CD4-positive, alpha-beta T cell (primary cell): ENCODE data around the gene TAF9. TPM values are rescaled to one million over a fixed set of nuclear protein-coding genes. Genes with fewer than 3 reads are reported as not detected.

Experiments used
- ATAC-seq: fragments of 200-7000 bp; cut with Tn5 transposase; one replicate; pipeline ENCODE4 v1.10.0; 2022; ENCODE audit warnings: mild to moderate bottlenecking; ENCODE audit not compliant: poor library complexity
- CTCF ChIA-PET: fragments of 350-600 bp; sonication (Branson Sonifier 250); formaldehyde crosslinking; loops from one replicate; lab custom pipeline; 2021; ENCODE audit warnings: antibody characterized with exemption, inconsistent platforms; lab: Charles Lee
- POLR2A ChIA-PET: fragments of 350-600 bp; sonication (Branson Sonifier 250); formaldehyde crosslinking; loops from one replicate; lab custom pipeline; 2021; ENCODE audit warnings: antibody characterized with exemption, inconsistent platforms; lab: Charles Lee
- DNase-seq, 14 experiments: peaks; one replicate each; pipeline ENCODE4 v3.0.0-alpha.2; 2013 to 2020; ENCODE audit warnings: mixed read lengths in 2 of 14
- H3K27ac ChIP-seq, 2 donors: one replicate each; pipeline versions ENCODE4 v1.5.1 to v1.7.0; 2013; ENCODE audit warnings: low read length in 2 of 2, low read depth in 1 of 2, mild to moderate bottlenecking in 1 of 2
- H3K27me3 ChIP-seq, 2 experiments: 1 replicate in 1 of 2; 2 replicates in 1 of 2; pipeline versions ENCODE4 v1.6.1 to v1.7.0; 2013; ENCODE audit warnings: low read length in 2 of 2, control low read depth in 1 of 2, mild to moderate bottlenecking in 1 of 2, moderate library complexity in 1 of 2; ENCODE audit not compliant: insufficient read depth in 2 of 2, control insufficient read depth in 1 of 2
- H3K36me3 ChIP-seq: one replicate; pipeline ENCODE4 v1.6.1; 2013; ENCODE audit warnings: low read length, control low read depth; ENCODE audit not compliant: insufficient read depth
- H3K4me1 ChIP-seq: one replicate; pipeline ENCODE4 v1.6.1; 2013; ENCODE audit warnings: low read length, control low read depth; ENCODE audit not compliant: insufficient read depth
- H3K4me3 ChIP-seq: one replicate; pipeline ENCODE4 v1.5.1; 2013; ENCODE audit warnings: mild to moderate bottlenecking, low read length, moderate library complexity
- H3K9me3 ChIP-seq, 2 experiments: 1 replicate in 1 of 2; 2 replicates in 1 of 2; pipeline versions ENCODE4 v1.6.1 to v1.7.0; 2013; ENCODE audit warnings: low read length in 2 of 2, mild to moderate bottlenecking in 2 of 2, control low read depth in 1 of 2, moderate library complexity in 1 of 2; ENCODE audit not compliant: control insufficient read depth in 1 of 2, insufficient read depth in 1 of 2
- H3K27ac Mint-ChIP-seq: one replicate; pipeline ENCODE4 v1.8.0; 2020; ENCODE audit warnings: mixed read lengths
- H3K27me3 Mint-ChIP-seq: one replicate; pipeline ENCODE4 v1.8.0; 2021; ENCODE audit warnings: mixed read lengths
- H3K36me3 Mint-ChIP-seq: one replicate; pipeline ENCODE4 v1.8.0; 2021; ENCODE audit warnings: low read depth, mixed read lengths
- H3K4me1 Mint-ChIP-seq: one replicate; pipeline ENCODE4 v1.8.0; 2021; ENCODE audit warnings: low read depth, mixed read lengths
- H3K4me3 Mint-ChIP-seq: one replicate; pipeline ENCODE4 v1.8.0; 2020; ENCODE audit warnings: mild to moderate bottlenecking, mixed read lengths
- H3K9me3 Mint-ChIP-seq: one replicate; pipeline ENCODE4 v1.8.0; 2020; ENCODE audit warnings: mixed read lengths
- CTCF ChIP-seq: fragments of 200-600 bp; IDR thresholded peaks from one replicate; pipeline ENCODE4 v1.8.0; 2022; ENCODE audit warnings: antibody characterized with exemption, mild to moderate bottlenecking
- intact Hi-C, 2 experiments: fragments of 100-400 bp; cut with DNase I in 1 of 2; cut with micrococcal nuclease in 1 of 2; formaldehyde crosslinking; loops; one replicate each; pipeline versions ENCODE4 v1.15.1 to v1.9.0; 2023 to 2025; cut with DNase I, micrococcal nuclease
- total RNA-seq, 174 experiments: library from RNA in 2 of 174; stranded (reverse) in 2 of 174; gene quantifications; one replicate each; pipeline ENCODE4 v1.2.3 and lab custom pipeline; 2021 to 2026

Gene TAF9
- total RNA-seq, 2 experiments from 2014 or later: 53.8 to 54.2 TPM

GRCh38 chr5:69367697-69368279, 1.5 kb downstream of the TAF9 start:
- no peak for TF ChIP-seq CTCF
- peak overlapping the region; percentile 99 for H3K4me3 Mint-ChIP-seq
- ChIA-PET CTCF (no interaction called here), POLR2A (interaction anchor here (0.6 to 1.1 kb wide), 2 partner anchors 45 to 274 kb away, joined by 4 read pairs; partner anchors contain the start of gene SLC30A5)
- Histone ChIP-seq H3K36me3 (peaks cover 35% of the 10 kb centered on the region), H3K27ac (peak overlapping the region; percentile 94 to 98), H3K4me3 (no peak overlapping the region), H3K9me3 (no peaks in the 10 kb centered on the region), H3K4me1 (peaks cover 20% of the 10 kb centered on the region), H3K27me3 (no peaks in the 10 kb centered on the region)
- H3K36me3 Mint-ChIP-seq: peaks cover 63% of the 10 kb centered on the region
- intact Hi-C loops: loop anchor here (2.0 to 5.0 kb wide), 5 partner anchors 35 to 325 kb away; partner anchors contain the start of genes CCDC125 (in 2 of the 2) and CCNB1 (in 1 of the 2)
- peak overlapping the region; percentile 98 for H3K27ac Mint-ChIP-seq
- H3K4me1 Mint-ChIP-seq: peaks cover 60% of the 10 kb centered on the region
- no peak for DNase-seq
- H3K9me3 Mint-ChIP-seq: no peaks in the 10 kb centered on the region
- no peak for ATAC-seq
- H3K27me3 Mint-ChIP-seq: no peaks in the 10 kb centered on the region

- TF ChIP-seq CTCF: no peak
- no peak overlapping the region for H3K27ac ChIP-seq
- H3K4me1 ChIP-seq: peaks cover 13% of the 10 kb centered on the region
- peak overlapping the region; percentile 67 for H3K27ac Mint-ChIP-seq
- H3K36me3 Mint-ChIP-seq: peaks cover 74% of the 10 kb centered on the region
- no peaks in the 10 kb centered on the region for H3K27me3 ChIP-seq
- DNase-seq: no peak
- intact Hi-C loops: loop anchor here (5.0 kb wide), 2 partner anchors 128 to 323 kb away; no protein-coding TSS in a partner anchor
- peaks cover 42% of the 10 kb centered on the region for H3K4me1 Mint-ChIP-seq
- no peak for ATAC-seq
- ChIA-PET CTCF (no interaction called here), POLR2A (no interaction called here)
- peak overlapping the region; percentile 73 for H3K4me3 Mint-ChIP-seq
- H3K36me3 ChIP-seq: peaks cover 38% of the 10 kb centered on the region
- no peaks in the 10 kb centered on the region for H3K27me3 Mint-ChIP-seq
- no peaks in the 10 kb centered on the region for H3K9me3 Mint-ChIP-seq
- H3K9me3 ChIP-seq: no peaks in the 10 kb centered on the region
- no peak overlapping the region for H3K4me3 ChIP-seq
Measured at GRCh38 chr5:69364850-69365249, 4.5 kb downstream of the TAF9 start.

- intact Hi-C loops: no loop called here
- H3K9me3 Mint-ChIP-seq: no peaks in the 10 kb centered on the region
- Histone ChIP-seq H3K9me3 (no peaks in the 10 kb centered on the region), H3K36me3 (peaks cover 38% of the 10 kb centered on the region), H3K27ac (no peak overlapping the region), H3K27me3 (no peaks in the 10 kb centered on the region), H3K4me3 (no peak overlapping the region), H3K4me1 (peaks cover 13% of the 10 kb centered on the region)
- ChIA-PET CTCF (no interaction called here), POLR2A (no interaction called here)
- no peaks in the 10 kb centered on the region for H3K27me3 Mint-ChIP-seq
- peak; percentile 37 for ATAC-seq
- H3K4me1 Mint-ChIP-seq: peaks cover 38% of the 10 kb centered on the region
- peak in 3 of 14 experiments; percentile 14 to 56 (median 49) for DNase-seq
- H3K27ac Mint-ChIP-seq: peak overlapping the region; percentile 67
- H3K36me3 Mint-ChIP-seq: peaks cover 73% of the 10 kb centered on the region
- TF ChIP-seq CTCF: no peak
- peak overlapping the region; percentile 73 for H3K4me3 Mint-ChIP-seq
Measured at GRCh38 chr5:69364414-69364813, 4.9 kb downstream of the TAF9 start.
